HG03025 (cell line): ENCODE data around the gene PFDN6.

Experiments
- ATAC-seq: cut with Tn5 transposase; IDR thresholded peaks from one replicate; pipeline ENCODE4 v1.9.1; 2021; ENCODE audit warnings: mild to moderate bottlenecking, moderate library complexity; ENCODE audit not compliant: unreplicated experiment, low FRiP score

PFDN6 gene

DNA sequence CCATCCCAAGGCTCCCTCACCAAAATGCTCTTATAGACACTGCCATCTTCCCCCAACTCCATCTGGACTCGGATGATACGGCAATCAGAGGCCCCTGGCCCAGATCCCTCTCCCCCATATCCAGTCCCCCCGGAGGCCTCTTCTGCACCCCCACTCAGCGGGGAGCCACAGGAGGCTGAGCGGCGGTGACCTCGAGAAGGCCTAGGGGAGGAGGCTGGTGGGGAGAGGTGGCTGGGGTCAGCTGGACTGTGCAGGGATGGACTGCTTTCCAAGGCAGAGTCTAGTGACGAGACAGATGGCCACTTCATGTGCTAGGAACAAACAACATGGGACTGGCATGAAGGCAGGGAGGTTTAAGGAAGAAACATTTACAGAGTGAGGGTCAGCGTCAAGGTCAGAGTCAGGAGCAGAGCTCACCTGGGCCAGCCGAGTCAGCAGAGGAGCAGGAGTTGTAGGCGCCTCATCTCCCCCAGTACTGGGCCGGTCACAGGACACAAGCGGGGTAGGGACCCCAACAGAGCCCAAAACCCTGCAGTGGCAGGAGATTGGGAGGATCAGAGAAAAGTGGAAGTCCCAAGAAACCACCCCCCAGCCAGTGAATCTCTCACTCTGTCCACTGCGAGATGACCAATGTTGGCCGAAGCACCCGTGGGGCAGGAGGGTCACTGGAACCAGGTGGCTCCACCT, 3.7 kb downstream of the PFDN6 start:
- no peak for ATAC-seq

DNA sequence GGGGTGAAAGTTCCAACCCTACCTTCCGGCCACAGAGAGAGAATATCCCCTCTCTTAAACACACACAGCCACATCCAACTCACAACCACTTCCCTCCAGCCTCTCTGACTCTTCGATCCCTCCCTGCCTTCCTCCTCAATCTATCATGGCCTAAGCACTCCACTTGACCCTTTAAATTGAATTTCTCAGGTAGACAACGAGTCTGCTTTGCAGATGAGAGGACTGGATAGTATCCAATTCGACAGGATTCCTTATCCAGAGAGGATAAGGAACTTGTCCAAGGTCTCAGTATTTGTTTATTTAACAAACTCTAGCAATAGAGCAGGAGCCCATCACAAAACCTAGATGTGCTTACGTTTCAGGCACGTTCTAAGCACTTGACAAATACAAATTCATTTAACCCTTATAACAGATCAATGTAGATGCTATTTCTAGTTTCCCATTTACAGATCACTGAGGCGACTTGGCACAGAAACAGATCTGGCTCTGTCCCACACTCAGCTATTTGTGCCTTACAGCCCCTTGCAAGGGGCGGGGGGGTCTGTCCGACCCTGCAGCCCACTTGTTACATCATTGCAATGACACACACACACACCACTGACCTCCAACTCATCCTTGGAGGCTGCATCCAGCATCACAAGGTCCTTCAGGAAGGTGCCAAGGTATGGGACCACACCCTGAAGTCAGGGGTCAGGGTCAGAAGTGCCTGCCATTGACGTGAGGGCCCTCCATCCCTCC, 4.9 kb downstream of the PFDN6 start:
- no peak for ATAC-seq

DNA sequence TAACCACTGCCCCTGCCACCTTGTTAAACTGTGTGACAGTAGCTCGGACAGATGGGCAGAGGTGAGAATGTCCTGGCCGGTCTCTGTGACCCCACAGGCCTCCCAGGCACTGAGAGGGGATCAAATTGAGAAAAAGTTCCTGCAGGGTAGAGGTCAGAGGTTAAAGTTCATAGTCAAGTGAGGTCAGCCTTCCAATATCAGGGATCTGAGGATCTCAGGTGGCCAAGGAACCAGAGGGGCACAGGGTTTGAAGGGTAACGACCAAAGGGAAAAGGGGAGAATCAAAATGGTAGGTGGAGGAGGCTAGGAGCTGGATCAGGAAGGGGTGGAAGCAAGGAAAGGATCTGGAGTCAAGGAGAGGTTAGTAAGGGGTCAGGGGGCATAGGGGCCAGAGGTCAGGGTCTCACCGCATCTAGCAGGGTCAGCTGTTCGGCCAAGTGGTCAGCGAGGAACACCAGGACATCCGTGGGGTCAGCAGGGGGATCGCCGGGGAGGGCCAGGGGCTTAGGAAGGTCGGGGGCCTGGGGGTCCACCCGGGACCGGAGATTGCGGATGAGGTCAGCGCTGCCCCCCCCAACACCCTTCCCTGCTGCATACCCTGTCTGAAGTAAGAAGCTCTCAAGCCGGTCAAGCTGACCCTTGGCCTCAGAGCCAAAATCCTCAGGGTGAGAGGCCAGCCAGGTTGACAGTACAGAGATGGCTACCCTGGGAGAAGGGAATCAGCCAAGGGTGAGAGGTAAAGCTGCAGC, 6.4 kb downstream of the PFDN6 start:
- ATAC-seq, result no peak

DNA sequence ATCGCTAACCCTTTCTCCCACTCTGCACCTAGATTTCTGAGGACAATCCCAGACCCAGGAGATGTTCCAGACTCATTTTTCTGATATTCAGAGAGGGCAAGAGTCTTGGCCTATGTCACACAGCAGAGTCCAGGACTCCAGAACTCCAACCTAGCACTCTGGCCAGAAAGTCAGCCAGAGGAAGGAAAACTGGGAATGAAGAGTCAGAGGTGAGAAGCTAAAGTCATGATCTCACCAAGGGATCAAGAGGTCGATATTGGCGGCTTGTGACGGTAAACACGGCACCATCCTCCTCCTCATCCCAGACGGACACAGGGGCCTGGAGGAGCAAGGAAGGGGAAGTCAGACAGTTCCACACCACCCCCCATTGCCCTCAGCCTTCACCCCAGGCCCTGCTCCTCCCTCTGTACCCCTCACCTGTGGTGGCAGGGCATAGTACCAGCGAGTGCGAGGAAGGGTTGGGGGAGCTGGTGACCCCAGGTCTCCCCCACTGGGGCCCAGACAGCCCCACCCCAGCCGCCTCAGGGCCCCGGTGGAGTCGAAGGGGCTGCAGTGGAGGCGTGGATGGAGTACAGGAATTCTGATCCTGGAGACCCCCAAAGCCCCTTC, 7.5 kb downstream of the PFDN6 start:
- ATAC-seq, result no peak

DNA sequence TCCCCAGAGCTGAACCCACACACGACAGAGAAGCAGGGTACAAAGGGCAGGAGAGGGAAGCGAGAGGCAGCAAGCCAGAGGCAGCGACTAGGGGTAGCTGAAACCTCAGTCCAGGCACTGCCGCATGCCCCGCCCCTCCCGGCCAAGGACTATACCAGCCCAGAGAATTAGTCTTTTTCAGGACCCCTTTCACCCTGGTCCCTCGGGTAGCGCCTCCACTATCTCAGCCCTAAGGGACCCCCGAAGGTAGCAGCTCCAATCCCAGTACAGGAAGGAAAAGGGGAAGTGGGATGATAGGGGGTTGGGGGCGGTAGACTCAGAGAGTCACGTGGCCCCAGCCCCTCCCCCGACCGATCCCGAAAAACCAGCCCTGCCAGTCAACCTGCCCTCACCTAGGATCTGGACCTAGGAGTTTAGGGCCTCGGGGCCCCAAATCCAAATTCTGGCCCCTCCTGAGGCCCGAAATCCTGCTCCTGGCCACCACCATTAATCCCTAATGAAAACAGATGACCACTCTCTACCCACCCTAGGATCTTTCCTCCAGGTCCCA, 8.1 kb downstream of the PFDN6 start:
- ATAC-seq, result no peak

DNA sequence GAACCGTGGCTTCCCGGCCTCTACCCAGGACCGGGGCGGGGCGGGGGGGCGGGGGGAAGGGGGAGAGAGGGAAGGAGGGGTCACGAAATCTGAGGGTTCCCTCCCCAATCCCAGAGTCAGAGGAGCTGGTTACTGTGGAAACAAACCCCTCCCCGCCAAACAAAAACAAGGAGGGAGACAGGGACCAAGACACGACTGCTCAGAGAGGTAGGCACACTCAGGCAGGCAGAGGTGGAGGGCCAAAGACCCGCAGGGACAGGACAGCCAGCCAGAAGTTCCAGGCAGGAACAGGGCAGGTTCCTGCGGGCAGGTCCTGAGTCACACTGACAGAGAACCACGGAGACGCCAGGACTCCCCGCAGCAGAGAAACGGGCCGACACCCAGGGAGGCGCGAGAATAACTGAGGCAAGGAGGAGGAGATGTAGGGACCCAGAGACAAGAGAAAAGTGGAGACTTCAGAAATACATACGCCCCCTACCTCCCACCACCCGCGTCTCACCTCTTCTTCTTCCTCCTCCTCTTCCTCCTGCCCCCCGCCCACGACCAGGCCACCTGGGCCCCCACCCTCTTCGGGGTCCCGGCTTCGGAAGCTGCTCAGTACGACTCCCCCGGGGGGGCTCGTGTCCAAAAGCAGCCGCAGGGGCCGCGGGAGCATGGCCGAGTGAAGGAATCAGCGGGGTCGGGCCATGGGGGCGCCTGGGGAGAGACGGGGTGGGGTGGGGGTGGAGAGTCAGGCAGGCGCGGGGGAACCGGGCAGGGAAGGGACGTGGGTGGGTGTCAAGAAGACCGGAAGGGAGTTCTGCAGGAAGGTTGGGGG, 8.8 kb downstream of the PFDN6 start:
- no peak for ATAC-seq

DNA sequence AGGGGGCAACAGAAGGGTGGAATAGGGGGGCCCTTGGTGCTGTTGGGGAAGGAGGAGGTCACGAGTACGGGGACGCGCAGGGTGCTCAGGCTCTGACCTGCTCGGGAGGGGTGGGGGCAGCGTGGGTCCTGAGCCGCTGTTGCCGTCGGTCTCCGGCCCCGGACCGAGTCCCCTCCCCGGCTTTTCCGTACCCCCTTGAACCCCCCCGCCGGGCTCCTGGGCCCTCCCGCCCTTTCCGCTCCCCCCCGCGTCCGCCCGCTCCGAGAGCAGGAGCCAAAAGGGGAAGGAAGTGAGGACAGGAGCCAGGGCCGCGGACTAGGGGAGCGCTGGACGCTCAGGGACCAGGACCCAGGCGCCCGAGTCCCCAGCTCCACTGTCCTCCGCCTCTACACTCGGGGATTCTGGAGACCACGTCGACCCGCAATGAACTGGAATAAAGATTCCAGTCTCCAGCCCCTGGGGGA, 9.4 kb downstream of the PFDN6 start, which contains the start of gene RGL2:
TSS of gene RGL2 (minus strand) at position 170 of the 464 bp plus-strand sequence. CDS start 332 bp downstream, outside the sequence.
- ATAC-seq, result peak; percentile 35

DNA sequence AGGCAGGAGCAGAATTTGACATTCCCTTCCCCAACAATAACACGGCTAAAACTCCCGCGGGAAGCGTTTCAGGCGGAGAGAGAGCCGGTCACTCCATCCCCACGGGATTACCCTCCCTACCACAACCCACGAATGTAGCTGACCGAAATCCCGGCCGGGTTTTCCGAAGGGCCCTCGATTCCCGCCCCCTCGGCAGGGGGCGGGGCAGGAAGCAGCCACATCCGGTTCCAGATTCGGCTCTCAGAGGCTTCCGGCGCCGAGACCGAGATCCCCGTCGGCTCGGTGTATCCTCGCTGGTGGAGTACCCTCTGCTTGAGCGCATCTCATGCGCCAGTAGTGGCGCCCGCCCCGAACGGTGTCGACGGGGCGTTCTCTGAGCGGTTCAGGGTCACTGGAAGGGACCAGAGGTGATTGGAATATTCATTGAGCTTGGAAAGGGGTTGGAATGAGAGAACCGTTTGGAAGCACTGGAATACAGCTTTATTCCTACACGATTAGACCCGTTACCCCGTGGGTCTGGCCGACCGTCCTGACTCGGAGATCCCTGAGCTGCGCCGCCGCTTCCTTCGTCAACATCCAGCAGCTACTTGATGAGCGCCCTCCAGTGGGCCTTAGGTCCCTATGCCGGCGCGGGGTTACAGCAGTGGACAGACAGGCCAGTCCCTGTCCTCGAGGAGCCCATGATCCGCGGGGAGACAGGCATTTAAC, 10.0 kb downstream of the PFDN6 start:
- ATAC-seq, result peak; percentile 80

DNA sequence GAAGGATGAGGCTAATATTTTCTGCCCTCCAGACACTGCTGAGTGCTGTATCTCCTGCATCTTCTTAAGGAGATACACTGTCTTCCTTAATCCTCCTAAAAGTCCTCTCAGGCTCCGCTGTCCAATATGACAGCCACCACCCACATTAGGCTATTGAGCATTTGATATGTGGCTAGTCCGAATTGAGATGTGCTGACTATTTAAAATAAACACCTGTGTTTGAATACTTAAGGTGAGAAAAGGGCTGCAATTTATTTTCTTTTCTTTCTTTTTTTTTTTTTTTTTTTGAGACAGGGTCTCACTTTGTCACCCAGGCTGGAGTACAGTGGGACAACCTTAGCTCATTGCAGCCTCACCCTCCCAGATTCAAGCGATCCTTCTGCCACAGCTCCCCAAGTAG, 12.5 kb downstream of the PFDN6 start:
- no peak for ATAC-seq

DNA sequence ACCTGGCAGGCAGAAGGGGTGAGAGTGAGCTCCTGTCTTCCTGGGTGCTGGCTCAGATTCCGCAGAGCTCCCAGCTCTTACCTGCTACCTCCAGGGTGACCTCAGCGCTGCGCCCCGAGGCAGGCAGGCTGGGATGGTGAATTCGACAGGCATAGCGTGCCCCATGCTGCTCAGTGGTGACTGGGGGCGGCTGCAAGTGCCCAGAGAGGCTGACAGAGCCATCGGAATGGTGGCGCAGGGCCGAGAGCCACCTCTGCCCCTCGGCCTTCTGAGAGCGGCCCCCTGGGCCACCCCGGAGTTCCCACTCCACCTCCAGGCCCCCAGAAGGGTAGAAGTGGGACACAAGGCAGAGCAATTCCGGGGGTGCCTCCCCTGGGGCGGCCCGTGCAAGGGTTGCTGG, 14.8 kb downstream of the PFDN6 start:
- no peak for ATAC-seq

DNA sequence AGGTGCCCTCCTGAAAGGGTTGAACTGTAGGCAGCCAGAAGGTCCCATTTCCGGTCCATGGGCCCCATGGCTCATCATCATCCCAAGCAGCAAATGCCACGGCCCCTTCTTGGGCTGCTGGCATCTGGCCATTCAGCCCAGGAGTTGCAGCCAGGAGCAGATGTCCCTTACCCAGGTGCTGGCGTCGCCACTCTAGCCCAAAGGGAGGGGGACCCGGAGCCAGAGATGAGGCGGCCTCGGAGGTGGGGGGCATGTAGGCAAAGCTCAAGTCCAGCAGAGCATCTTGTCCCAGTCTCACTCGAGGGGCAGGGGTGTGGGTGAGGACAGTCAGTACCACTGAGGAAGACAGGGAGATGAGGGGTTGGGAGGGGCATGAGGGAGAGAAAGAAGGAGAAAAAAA, 15.7 kb downstream of the PFDN6 start:
- ATAC-seq, result no peak

DNA sequence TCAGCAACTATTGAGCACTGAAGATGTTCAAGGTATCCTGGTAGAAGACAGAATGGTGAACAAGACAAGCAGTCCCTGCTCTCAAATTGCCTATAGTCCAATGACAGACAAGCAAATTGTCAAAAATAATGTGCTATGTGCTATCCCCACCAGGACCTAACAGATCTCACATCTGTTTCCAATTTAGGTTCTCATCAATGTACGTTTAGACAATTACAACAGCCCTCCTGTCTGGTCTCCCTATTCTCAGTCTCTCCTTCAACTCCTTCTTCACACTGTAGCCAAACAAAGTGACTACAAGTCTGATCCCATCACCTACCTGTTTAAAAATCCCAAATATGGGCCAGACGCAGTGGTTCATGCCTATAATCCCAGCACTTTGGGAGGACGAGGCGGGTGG, 17.0 kb downstream of the PFDN6 start:
- no peak for ATAC-seq

DNA sequence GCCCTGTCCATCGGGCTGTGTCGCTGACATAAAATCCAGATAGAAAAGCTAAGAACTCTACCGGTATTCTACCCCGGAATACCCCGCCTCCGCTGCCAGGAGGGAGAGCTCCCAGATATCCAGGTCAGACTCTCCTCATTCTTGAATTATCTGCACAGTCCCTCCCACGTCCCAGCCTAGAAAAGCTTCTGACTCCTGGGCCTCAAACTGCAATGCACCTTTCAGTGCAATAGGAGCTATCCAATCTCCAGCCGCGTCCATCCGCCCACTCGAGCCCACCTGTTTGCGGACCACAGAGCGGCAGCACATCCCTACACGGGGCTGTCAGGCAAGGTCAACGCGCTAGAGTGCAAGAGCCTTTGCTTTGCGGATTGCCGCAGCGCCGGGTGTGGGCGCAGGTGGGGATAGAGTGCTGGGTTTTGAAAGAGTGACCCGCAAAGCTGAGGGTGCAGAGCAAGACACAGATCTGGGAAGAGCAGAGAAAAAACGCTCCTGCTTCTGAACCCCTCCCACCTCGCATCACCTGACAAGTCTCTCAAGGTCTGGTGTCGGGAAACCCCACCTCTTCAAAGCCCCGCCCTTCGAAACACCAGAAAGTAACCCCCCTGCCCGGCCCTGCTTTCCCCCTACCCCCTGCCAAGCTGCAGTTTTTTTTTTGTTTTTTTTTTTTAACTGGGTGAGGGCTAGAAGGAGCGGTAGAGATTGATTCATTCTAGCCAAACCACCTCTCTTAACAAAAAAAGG, 23.1 kb downstream of the PFDN6 start:
- ATAC-seq, result no peak

DNA sequence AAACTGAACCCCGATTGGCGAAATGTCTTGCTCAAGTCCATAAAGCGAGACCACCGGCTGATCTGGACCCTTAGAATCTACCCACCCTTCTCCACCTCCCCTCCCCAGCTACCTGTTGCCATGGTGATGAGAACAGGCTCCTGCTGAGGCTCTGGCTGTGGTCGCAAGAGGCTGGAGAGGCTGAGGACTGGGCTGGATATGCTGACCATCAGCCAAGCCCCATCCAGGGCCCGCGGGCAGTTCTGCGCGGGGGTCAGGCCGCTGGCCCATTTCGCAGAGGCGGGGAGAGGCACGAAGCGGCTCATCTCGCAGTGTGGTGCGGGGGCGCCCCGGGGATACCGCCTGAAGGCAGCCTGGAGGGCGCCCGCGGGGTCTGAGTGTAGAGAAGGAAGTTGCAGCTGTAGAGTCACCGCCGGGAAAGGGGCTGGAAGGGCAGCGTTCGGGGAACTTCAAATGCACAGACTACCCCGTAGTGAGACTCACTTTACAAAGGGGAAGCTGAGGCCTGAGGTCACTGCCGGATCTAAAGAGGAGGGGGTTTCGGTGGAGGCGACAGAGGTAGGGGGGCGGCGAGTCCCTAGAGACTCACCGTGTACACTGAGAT, 23.8 kb downstream of the PFDN6 start:
- no peak for ATAC-seq

DNA sequence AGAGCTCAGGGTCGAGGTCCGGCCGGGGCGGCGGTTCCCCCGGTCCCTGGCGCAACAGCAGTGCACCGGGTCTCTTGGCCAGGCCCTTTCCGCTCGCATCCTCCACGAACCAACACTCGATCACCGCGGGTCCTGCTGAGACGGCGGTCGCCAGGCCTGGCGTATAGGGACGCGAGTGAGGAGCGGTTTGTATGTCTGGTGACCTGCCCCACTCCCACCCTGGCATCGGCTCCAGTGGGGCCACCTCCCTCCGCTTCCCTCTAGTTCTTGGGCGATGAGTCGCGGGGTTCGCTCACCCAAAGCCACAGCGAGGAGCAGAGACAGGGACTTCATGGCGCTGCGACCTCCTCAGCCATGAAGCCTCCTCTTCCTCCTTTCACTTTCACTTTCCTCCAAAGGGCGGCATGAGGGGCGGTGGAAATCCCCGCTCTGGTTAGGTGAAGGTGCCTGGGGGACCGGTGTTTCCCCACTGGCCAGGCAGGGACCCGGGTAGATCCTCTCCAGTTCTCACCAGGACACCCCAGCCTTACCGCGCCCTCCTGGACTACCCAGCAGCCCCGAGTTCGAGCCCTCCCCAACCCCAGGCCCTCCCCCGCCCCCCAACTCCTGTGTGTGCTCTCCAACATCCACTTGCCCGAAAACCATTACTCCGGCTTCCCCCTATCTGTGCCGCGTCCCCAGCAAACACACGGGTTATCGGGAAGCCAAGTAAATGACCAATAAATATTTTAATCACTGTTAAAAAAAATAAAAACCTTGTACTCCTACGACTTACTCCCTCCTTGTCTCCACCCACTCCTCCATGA, 24.5 kb downstream of the PFDN6 start, which contains the start of gene TAPBP:
TSS of gene TAPBP (minus strand) at position 370 of the 806 bp plus-strand sequence. CDS start at position 333, 37 bp downstream.
- ATAC-seq, result no peak

DNA sequence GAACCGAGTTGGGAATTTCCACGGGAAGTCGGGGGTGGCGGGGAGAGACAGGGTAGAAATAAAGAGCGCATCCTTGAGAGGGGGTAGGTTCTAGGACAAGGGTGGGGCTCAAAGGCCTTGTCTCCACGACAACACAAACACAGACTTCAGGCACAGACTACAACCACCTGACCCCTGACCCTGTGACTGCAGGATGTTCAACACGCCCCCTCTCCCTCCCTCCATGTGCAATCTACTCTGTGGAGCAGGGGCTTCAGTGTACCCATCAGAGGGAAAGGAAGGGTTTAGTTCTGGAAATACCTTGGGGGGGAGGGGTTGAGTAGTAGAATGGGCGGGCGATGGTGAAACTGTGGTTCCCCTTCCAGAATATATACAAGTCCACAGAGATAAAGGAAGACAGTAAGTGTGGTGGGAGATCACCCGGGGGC, 25.1 kb downstream of the PFDN6 start:
- ATAC-seq, result no peak
